ENCODE measurements around the gene SFSWAP.

DNA sequence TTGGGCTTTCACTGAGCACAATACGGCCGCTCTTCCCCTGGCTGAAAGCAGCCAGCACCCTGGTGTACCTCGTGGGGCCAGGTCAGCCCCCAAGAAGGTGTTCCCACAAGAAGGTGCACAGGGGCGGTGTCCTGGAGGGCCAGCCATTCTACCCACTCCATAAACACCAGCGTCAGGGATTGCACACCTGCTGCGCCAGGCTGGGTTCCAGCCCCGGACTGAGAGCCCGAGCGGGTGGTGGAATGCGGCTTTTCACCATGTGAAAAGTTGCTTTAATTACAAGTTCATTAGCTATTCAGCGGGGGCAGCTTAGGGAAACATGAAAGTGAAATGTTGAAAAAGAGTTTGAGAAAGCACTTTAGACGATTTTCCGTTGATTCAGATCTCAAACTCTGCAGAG lies 99.8 kb downstream of the SFSWAP start:
- TF ChIP-seq GATA3 (IDR thresholded peaks at IDR 0.05; ENCODE audit: low read depth, low read length) (no peak), GATA2 (IDR thresholded peaks at IDR 0.05; ENCODE audit: low read depth, low read length) (no peak)

Data from SH-SY5Y (cell line).